IMR-90 (cell line): ENCODE measurements around the gene PAQR9. TPM values are rescaled to one million over a fixed set of nuclear protein-coding genes. Genes with fewer than 3 reads are reported as not detected.

Experiments
- ATAC-seq: fragments of 200-7000 bp; cut with Tn5 transposase; 2 replicates; pipeline ENCODE4 v1.9.1; 2020; ENCODE audit warnings: low read depth, mild to moderate bottlenecking, moderate library complexity
- BruUV-seq: library from RNA; stranded (reverse); fragments of 400-500 nt; replicated peaks from 2 replicates; lab custom pipeline; 2021; lab: Mats Ljungman, UMichigan
- CTCF ChIA-PET: fragments of 300-600 bp; formaldehyde crosslinking; extraction: SDS; loops from one replicate; lab custom pipeline; 2021; ENCODE audit warnings: antibody characterized with exemption; lab: Yijun Ruan, JAX
- POLR2A ChIA-PET: fragments of 300-600 bp; sonication (Branson Sonifier 250); formaldehyde crosslinking; loops from one replicate; lab custom pipeline; 2022; ENCODE audit warnings: antibody characterized with exemption; ENCODE audit not compliant: unreplicated experiment; lab: Charles Lee
- DNase-seq: peaks from one replicate; pipeline ENCODE4 v3.0.0; 2013
- H2AFZ ChIP-seq: replicated peaks from 2 replicates; pipeline ENCODE3; 2013; ENCODE audit warnings: low read length, mild to moderate bottlenecking; ENCODE audit not compliant: poor library complexity
- H2AK5ac ChIP-seq: 2 replicates; pipeline ENCODE4 v1.6.1; 2013; ENCODE audit warnings: low read depth, low read length, inconsistent platforms
- H2AK9ac ChIP-seq: replicated peaks from 2 replicates; pipeline ENCODE3; 2013; ENCODE audit warnings: mild to moderate bottlenecking, low read depth, low read length, moderate library complexity; ENCODE audit not compliant: poor library complexity
- H2BK120ac ChIP-seq: 2 replicates; pipeline ENCODE4 v1.6.1; 2013; ENCODE audit warnings: low read depth, low read length, inconsistent platforms
- H2BK15ac ChIP-seq: 3 replicates; pipeline ENCODE4 v1.6.1; 2013; ENCODE audit warnings: low read depth, low read length, inconsistent platforms
- H2BK20ac ChIP-seq: 2 replicates; pipeline ENCODE4 v1.6.1; 2013; ENCODE audit warnings: low read depth, mild to moderate bottlenecking, inconsistent platforms, low read length, moderate library complexity
- H2BK5ac ChIP-seq: 2 replicates; pipeline ENCODE4 v1.6.1; 2013; ENCODE audit warnings: mild to moderate bottlenecking, low read depth, low read length, inconsistent platforms; ENCODE audit not compliant: poor library complexity, severe bottlenecking
- H3K14ac ChIP-seq: replicated peaks from 2 replicates; pipeline ENCODE4 v1.6.1; 2013; ENCODE audit warnings: low read depth, low read length, inconsistent platforms
- H3K18ac ChIP-seq: 2 replicates; pipeline ENCODE4 v1.6.1; 2013; ENCODE audit warnings: low read depth, low read length, control low read depth
- H3K23ac ChIP-seq: 2 replicates; pipeline ENCODE4 v1.6.1; 2013; ENCODE audit warnings: low read depth, low read length, inconsistent platforms
- H3K27ac ChIP-seq: 2 replicates; pipeline ENCODE4 v1.5.1; 2013; ENCODE audit warnings: mild to moderate bottlenecking, control low read depth, low read length; ENCODE audit not compliant: insufficient read depth
- H3K27me3 ChIP-seq: 2 replicates; pipeline ENCODE4 v1.6.1; 2013; ENCODE audit warnings: low read length; ENCODE audit not compliant: control insufficient read depth, insufficient read depth
- H3K36me3 ChIP-seq: 2 replicates; pipeline ENCODE4 v1.6.1; 2013; ENCODE audit warnings: low read length, mixed read lengths; ENCODE audit not compliant: control insufficient read depth, insufficient read depth
- H3K4ac ChIP-seq: 2 replicates; pipeline ENCODE4 v1.6.1; 2013; ENCODE audit warnings: low read depth, low read length, inconsistent platforms
- H3K4me1 ChIP-seq: 2 replicates; pipeline ENCODE4 v1.6.1; 2013; ENCODE audit warnings: low read length, mixed read lengths; ENCODE audit not compliant: control insufficient read depth, insufficient read depth
- H3K4me2 ChIP-seq: 2 replicates; pipeline ENCODE4 v1.6.1; 2013; ENCODE audit warnings: low read depth, mild to moderate bottlenecking, control low read depth, low read length, moderate library complexity
- H3K4me3 ChIP-seq: 2 replicates; pipeline ENCODE4 v1.5.1; 2013; ENCODE audit warnings: low read depth, mild to moderate bottlenecking, control low read depth, low read length, moderate library complexity; ENCODE audit not compliant: insufficient read depth
- H3K56ac ChIP-seq: 2 replicates; pipeline ENCODE4 v1.6.1; 2013; ENCODE audit warnings: low read length, inconsistent platforms; ENCODE audit not compliant: insufficient read depth; ENCODE audit errors: extremely low read depth
- H3K79me1 ChIP-seq, 2 experiments: 2 replicates each; pipeline ENCODE4 v1.6.1; 2013; ENCODE audit warnings: low read length in 2 of 2, inconsistent platforms in 1 of 2, low read depth in 1 of 2
- H3K9ac ChIP-seq: 2 replicates; pipeline ENCODE4 v1.6.1; 2013; ENCODE audit warnings: low read depth, low read length, control low read depth
- H3K9me1 ChIP-seq: 2 replicates; pipeline ENCODE4 v1.6.1; 2013; ENCODE audit warnings: low read length, inconsistent platforms; ENCODE audit not compliant: insufficient read depth
- H3K9me3 ChIP-seq: 2 replicates; pipeline ENCODE4 v1.6.1; 2013; ENCODE audit warnings: low read length; ENCODE audit not compliant: control insufficient read depth, insufficient read depth
- H4K20me1 ChIP-seq: 2 replicates; pipeline ENCODE4 v1.6.1; 2013; ENCODE audit warnings: low read length, inconsistent platforms; ENCODE audit not compliant: insufficient read depth
- H4K5ac ChIP-seq: 2 replicates; pipeline ENCODE4 v1.6.1; 2013; ENCODE audit warnings: mild to moderate bottlenecking, low read depth, low read length, control low read depth
- H4K8ac ChIP-seq, 2 experiments: 2 replicates each; pipeline ENCODE4 v1.6.1; 2013; ENCODE audit warnings: low read depth in 2 of 2, low read length in 2 of 2, control low read depth in 1 of 2, inconsistent platforms in 1 of 2
- H4K91ac ChIP-seq: 2 replicates; pipeline ENCODE4 v1.6.1; 2013; ENCODE audit warnings: low read depth, low read length, inconsistent platforms; ENCODE audit not compliant: insufficient read depth
- BHLHE40 ChIP-seq: fragments of 150-350 bp; IDR thresholded peaks from 2 replicates; pipeline ENCODE4 v1.6.1; 2016; ENCODE audit warnings: mild to moderate bottlenecking, low read depth, low read length
- CEBPB ChIP-seq: IDR thresholded peaks from 2 replicates; pipeline ENCODE4 v1.6.1; 2012; ENCODE audit warnings: low read depth, low read length, improper control_type of control experiment
- CHD1 ChIP-seq: IDR thresholded peaks from 2 replicates; pipeline ENCODE4 v1.6.1; 2012; ENCODE audit warnings: low read depth, low read length, improper control_type of control experiment
- CTCF ChIP-seq: conservative IDR thresholded peaks from 2 replicates; pipeline ENCODE4 v1.5.1; 2012; ENCODE audit warnings: mild to moderate bottlenecking, low read depth, low read length, improper control_type of control experiment
- FOS ChIP-seq: fragments of 150-350 bp; IDR thresholded peaks from 2 replicates; pipeline ENCODE4 v1.6.1; 2016; ENCODE audit warnings: low read depth, low read length
- MAFK ChIP-seq: IDR thresholded peaks from 2 replicates; pipeline ENCODE4 v1.6.1; 2012; ENCODE audit warnings: low read depth, low read length, improper control_type of control experiment
- MAZ ChIP-seq: IDR thresholded peaks from 2 replicates; pipeline ENCODE4 v1.6.1; 2012; ENCODE audit warnings: low read depth, mild to moderate bottlenecking, low read length, improper control_type of control experiment, moderate library complexity, borderline replicate concordance
- MXI1 ChIP-seq: IDR thresholded peaks from 2 replicates; pipeline ENCODE4 v1.6.1; 2012; ENCODE audit warnings: low read depth, mild to moderate bottlenecking, low read length, moderate library complexity, borderline replicate concordance
- NFE2L2 ChIP-seq: fragments of 150-350 bp; IDR thresholded peaks from 2 replicates; pipeline ENCODE4 v1.6.1; 2016; ENCODE audit warnings: low read depth, mild to moderate bottlenecking, low read length
- POLR2A ChIP-seq: IDR thresholded peaks from 2 replicates; pipeline ENCODE4 v1.6.1; 2012; ENCODE audit warnings: mild to moderate bottlenecking, low read depth, low read length
- RAD21 ChIP-seq: IDR thresholded peaks from 2 replicates; pipeline ENCODE4 v1.6.1; 2012; ENCODE audit warnings: low read length, improper control_type of control experiment
- RCOR1 ChIP-seq: IDR thresholded peaks from 2 replicates; pipeline ENCODE4 v1.6.1; 2012; ENCODE audit warnings: mild to moderate bottlenecking, low read length, improper control_type of control experiment; ENCODE audit not compliant: insufficient replicate concordance
- RFX5 ChIP-seq: IDR thresholded peaks from 2 replicates; pipeline ENCODE4 v1.8.0; 2012; ENCODE audit warnings: low read depth, mild to moderate bottlenecking, low read length, moderate library complexity
- SMC3 ChIP-seq: fragments of 150-350 bp; IDR thresholded peaks from 2 replicates; pipeline ENCODE4 v1.6.1; 2016; ENCODE audit warnings: low read depth, mild to moderate bottlenecking, antibody characterized with exemption, low read length, moderate library complexity
- USF2 ChIP-seq: fragments of 150-350 bp; IDR thresholded peaks from 2 replicates; pipeline ENCODE4 v1.6.1; 2017; ENCODE audit warnings: mild to moderate bottlenecking, antibody characterized with exemption, low read length, low read depth
- WGBS, 2 experiments: methylation state at CpG; one replicate each; pipeline versions ENCODE4 v1.1.5 to v1.1.7; 2013; ENCODE audit warnings: missing lambda C conversion rate in 2 of 2; ENCODE audit not compliant: insufficient read length in 1 of 2; ENCODE audit errors: extremely low coverage in 2 of 2; 5-methylcytosine and 5-hydroxymethylcytosine counted together
- dilution Hi-C: fragments of 300-500 bp; cut with HindIII; formaldehyde crosslinking; loops from one replicate; pipeline ENCODE4 v1.14.3; 2018; ENCODE audit warnings: low sequenced_read_pairs; ENCODE audit not compliant: unreplicated experiment
- in situ Hi-C: fragments of 300-500 bp; cut with MboI; formaldehyde crosslinking; loops from 3 replicates; pipeline ENCODE4 v1.14.3; 2019; ENCODE audit warnings: low sequenced_read_pairs, inconsistent platforms, mixed read lengths
- intact Hi-C: fragments of 100-400 bp; cut with micrococcal nuclease; formaldehyde crosslinking; loops from 2 replicates; pipeline ENCODE4 v1.10.0; 2022
- polyA plus RNA-seq, 3 experiments: library from polyadenylated mRNA; depleted of rRNA; stranded (reverse); fragments of >200 nt; gene quantifications; 2 replicates each; pipeline ENCODE4 v1.2.3, GENCODE V29; 2012; ENCODE audit warnings: low replicate concordance in 1 of 3
- total RNA-seq: library from RNA; depleted of rRNA; stranded (reverse); fragments of >200 nt; gene quantifications from 2 replicates; pipeline ENCODE4 v1.2.3, GENCODE V29; 2012
- TF ChIP-seq, protein P1 (sequence below): fragments of 150-350 bp; IDR thresholded peaks from 2 replicates; pipeline ENCODE4 v1.6.1; 2016; ENCODE audit warnings: low read depth, mild to moderate bottlenecking, low read length, moderate library complexity, borderline replicate concordance

The PAQR9 gene
- total and polyA plus RNA-seq, 2 of the 4 experiments (the other 2 are of a cell fraction), result 0.05 TPM; not detected in 1

- no CpG with 5 or more reads among the region's 4 CpGs for WGBS, 2 experiments
- DNase-seq (no peak), ATAC-seq (no peak)
- Histone ChIP-seq H4K20me1 (no peaks in the 10 kb centered on the region), H2AFZ (no peak overlapping the region), H2BK20ac (no peak overlapping the region), H2AK5ac (no peak overlapping the region), H3K23ac (no peak overlapping the region), H2AK9ac (no peak overlapping the region), H3K36me3 (no peaks in the 10 kb centered on the region), H3K4me1 (no peaks in the 10 kb centered on the region), H2BK120ac (no peak overlapping the region), H2BK5ac (no peak overlapping the region), H3K4ac (0 out of 2 replicates have a peak overlapping the region, but pooled peaks have one; percentile 8), H3K56ac (no peak overlapping the region), H3K27me3 (peaks cover 15% of the 10 kb centered on the region), H4K91ac (no peak overlapping the region), H3K27ac (no peak overlapping the region), H3K9ac (no peak overlapping the region), H3K18ac (no peak overlapping the region), H3K14ac (no peak overlapping the region), H4K8ac (no peak overlapping the region), H3K4me3 (no peak overlapping the region), H2BK15ac (no peak overlapping the region), H3K4me2 (no peak overlapping the region), H4K5ac (no peak overlapping the region), H3K9me3 (no peaks in the 10 kb centered on the region), H3K79me1 (no peaks in the 10 kb centered on the region), H3K9me1 (no peaks in the 10 kb centered on the region)
- dilution Hi-C loops, result no loop called here
- TF ChIP-seq RCOR1, result no peak
- TF ChIP-seq RAD21, result no peak
- TF ChIP-seq MXI1, result no peak
- TF ChIP-seq FOS, result no peak
- TF ChIP-seq SMC3, result no peak
- TF ChIP-seq MAZ, result no peak
- TF ChIP-seq RFX5, result no peak
- TF ChIP-seq CEBPB, result no peak
- TF ChIP-seq BHLHE40, result no peak
- TF ChIP-seq, protein P1, sequence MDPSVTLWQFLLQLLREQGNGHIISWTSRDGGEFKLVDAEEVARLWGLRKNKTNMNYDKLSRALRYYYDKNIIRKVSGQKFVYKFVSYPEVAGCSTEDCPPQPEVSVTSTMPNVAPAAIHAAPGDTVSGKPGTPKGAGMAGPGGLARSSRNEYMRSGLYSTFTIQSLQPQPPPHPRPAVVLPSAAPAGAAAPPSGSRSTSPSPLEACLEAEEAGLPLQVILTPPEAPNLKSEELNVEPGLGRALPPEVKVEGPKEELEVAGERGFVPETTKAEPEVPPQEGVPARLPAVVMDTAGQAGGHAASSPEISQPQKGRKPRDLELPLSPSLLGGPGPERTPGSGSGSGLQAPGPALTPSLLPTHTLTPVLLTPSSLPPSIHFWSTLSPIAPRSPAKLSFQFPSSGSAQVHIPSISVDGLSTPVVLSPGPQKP, result no peak
- no peak for TF ChIP-seq USF2
- no peak for TF ChIP-seq CHD1
- no peak for TF ChIP-seq NFE2L2
- TF ChIP-seq POLR2A, result no peak
- no peak for TF ChIP-seq MAFK
- no peak for TF ChIP-seq CTCF
- no TSS peak for BruUV-seq
- intact Hi-C loops, result no loop called here
- in situ Hi-C loops, result no loop called here
- POLR2A ChIA-PET, result no interaction called here
- CTCF ChIA-PET, result interaction anchor here (0.5 kb wide), 1 partner anchor 10 kb away, joined by 6 read pairs; no protein-coding TSS in a partner anchor
Measured at GRCh38 chr3:142975316-142975995, 12.0 kb upstream of the PAQR9 start.
